A549 treated with Hydrocortisone at 1 μM for 4 hours (cell line): Measurements from ENCODE around the gene RNU6-7. TPM values are rescaled to one million over a fixed set of nuclear protein-coding genes. Genes with fewer than 3 reads are reported as not detected.

ENCODE experiments used
- total RNA-seq: library from RNA; stranded (reverse); fragments of 200-300 nt; extraction: Qiagen RNA extraction; gene quantifications from 5 replicates; pipeline ENCODE4 v1.2.3, GENCODE V29; 2022

RNU6-7 gene
- total RNA-seq, result not detected in 5 replicates

DNA sequence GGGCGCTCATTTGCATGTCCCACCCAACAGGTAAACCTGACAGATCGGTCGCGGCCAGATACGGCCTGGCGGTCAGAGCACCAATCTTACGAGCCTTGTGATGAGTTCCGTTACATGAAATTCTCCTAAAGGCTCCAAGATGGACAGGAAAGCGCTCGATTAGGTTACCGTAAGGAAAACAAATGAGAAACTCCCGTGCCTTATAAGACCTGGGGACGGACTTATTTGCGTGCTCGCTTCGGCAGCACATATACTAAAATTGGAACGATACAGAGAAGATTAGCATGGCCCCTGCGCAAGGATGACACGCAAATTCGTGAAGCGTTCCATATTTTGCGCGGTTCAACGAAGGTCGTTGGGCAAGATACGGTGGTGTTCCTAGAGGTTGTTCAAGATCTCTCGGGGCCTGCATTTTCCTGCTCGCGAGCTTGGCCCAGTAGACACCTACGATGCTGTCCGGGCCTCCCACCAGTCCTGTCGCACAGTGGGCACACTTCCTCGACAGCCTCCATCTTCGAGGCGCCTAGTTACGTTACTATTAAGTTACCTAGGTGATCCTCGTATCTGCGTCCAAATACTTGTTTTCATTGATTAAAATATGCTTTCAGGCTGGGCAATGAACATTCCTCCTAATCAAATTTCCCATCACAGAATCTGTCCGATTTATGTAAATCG, at the start of gene RNU6-7:
RNU6-7 (plus strand) TSS at position 230 of the 675 bp plus-strand sequence.

DNA sequence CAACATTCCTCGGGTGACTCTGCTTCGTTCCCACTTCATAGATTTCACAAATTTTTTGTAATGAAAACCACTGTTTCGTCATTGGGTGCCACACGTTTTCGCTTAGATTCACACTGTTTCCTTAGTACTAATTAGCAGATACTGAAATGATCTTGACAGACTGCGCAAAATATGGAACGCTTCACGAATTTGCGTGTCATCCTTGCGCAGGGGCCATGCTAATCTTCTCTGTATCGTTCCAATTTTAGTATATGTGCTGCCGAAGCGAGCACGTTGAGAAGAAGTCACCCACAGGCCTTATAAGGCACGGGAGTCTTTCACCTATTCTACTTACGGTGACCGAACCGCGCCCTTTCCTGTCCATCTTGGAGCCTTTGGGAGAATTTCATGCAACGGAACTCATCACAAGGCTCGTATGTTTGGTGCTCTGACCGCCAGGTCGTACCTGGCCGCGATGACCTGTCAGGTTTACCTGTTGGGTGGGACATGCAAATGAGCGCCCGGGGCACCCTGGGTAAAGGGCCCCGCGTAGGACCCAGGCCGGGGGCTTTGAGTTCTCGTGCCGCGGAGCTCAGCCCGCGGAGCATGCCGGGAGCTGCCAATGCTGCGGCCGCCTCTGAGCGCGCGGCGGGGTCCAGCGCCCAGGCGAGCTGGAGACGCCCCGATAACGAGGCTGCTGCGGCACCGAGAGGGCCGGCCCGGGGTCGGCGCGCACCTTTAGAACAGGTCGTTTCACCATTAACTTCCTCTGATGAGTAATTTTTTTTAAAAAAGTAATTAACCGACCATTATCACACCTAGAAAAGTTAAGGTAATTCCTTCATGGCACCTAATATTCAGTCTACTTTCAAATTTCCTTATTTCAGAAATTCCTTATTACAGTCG, 1.4 kb downstream of the RNU6-7 start, which contains the start of gene RNU6-8:
RNU6-8 (minus strand) TSS at position 272 of the 885 bp plus-strand sequence.

Other genes with a start within 250 kb of the RNU6-7 start
- 27.7 to 46.7 TPM (median 39.7 TPM) in 5 replicates for gene ARHGAP5, start 124.7 kb upstream of the RNU6-7 start, total RNA-seq
- gene RNU6-8, start 1.2 kb downstream of the RNU6-7 start, total RNA-seq, result not detected in 5 replicates
- gene AKAP6, start 127.3 kb downstream of the RNU6-7 start, total RNA-seq, result 0.32 to 0.61 TPM (median 0.40 TPM) in 5 replicates